ENCODE results near the gene OR51F2.
"Not testable (repeated sequence)": the region's sequence is repeated elsewhere in the genome, so short reads cannot be mapped to it uniquely, and the experiment has no call there.

- TF ChIP-seq CTCF (conservative IDR thresholded peaks at IDR 0.05 in 1 of 2, IDR thresholded peaks at IDR 0.05 in 1 of 2; ENCODE audit: extremely low read depth in 1 of 2, insufficient read depth in 1 of 2, low read depth in 1 of 2, low read length in 2 of 2); EZH2 (IDR thresholded peaks at IDR 0.05; ENCODE audit: borderline replicate concordance, low read length): not testable (repeated sequence)
Observed at GRCh38 chr11:4854286-4854685, 33.2 kb downstream of the OR51F2 start.
